Eye (tissue), 1 donor: ENCODE results near the gene CLPTM1L.
"Not testable (repeated sequence)": the region's sequence is repeated elsewhere in the genome, so short reads cannot be mapped to it uniquely, and the experiment has no call there.

ENCODE experiments used
- DNase-seq: peaks from one replicate; pipeline ENCODE4 v3.0.0-alpha.2; 2015

Gene CLPTM1L

DNA sequence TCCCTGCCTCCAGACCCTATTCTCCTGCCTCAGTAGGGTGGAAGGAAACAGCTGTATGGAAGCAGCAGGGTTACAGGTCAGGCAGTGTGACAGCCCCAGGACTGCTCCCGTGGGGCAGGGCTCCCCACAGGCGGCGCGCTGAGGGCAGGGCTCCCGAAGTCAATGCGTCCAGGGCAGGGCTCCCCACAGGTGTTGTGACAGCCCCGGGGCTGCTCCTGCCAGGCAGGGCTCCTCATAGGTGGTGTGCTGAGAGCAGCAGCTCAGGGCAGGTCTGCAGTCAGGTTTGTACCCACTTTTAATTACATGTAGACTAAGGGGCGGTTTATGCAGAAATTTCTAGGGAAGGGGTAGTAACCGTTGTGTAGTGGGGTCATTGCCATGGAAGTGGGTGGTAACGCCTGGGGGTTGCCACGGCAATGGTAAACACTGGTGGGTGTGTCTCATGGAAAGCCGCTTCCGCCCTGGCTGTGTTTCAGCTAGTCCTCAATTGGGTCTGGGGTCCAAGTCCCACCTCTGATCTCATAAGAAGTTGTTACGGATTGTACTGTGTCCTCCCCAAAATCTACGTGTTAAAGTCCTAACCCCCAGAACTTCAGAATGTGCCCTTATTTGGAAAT is 33.4 kb downstream of the CLPTM1L start:
- DNase-seq = no peak

DNA sequence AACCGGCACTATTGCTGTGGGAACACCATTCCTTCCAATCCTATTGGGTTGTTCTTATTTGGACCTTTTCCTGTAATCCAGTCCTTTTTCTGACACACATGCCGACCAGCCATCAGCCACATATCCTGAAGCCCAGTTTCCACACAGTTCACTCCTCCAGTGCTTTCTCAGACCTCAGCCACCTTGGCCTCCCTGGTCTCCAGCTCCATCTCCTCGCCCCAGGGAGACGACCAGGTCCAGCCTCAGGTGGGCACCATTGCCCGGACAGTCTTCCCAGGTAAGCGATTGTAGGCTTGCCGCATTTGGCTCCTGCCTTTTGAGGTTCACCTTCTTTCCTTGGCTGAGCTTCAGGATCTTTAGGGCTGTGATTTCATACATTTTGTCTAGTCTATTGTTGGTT is 34.8 kb downstream of the CLPTM1L start:
- DNase-seq = no peak

DNA sequence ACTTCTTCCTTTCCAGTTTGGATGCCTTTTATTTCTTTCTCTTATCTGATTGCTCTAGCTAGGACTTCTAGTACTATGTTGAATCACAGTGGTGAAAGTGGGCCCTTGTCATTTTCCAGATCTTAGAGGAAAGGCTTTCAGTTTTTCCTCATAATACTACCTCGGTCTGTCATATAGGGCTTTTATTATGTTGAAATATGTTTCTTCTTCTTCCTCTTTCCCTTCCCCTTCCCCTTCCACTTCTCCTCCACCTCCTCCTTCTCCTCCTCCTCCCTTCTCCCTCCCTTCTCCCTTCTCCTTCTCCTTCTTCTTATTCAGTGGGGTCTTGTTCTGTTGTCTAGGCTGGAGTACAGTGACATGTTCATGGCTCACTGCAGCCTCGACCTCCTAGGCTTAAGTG is 40.9 kb downstream of the CLPTM1L start:
- no peak for DNase-seq

DNA sequence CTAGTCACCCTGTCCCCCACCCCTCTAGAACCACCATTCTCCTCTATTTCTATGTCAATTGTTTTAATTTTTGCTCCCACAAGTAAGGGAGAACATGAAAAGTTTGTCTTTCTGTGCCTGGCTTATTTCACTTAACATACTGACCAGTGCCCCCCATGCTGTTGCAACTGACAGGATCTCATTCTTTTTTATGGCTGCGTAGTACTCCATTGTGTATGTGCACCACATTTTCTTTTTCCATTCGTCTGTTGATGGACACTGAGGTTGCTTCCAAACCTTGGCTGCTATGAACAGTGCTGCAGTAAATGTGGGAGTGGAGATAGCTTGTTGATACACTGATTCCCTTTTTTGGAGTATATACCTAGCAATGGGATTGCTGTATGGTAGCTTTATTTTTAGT is 42.6 kb downstream of the CLPTM1L start:
- DNase-seq = no peak

DNA sequence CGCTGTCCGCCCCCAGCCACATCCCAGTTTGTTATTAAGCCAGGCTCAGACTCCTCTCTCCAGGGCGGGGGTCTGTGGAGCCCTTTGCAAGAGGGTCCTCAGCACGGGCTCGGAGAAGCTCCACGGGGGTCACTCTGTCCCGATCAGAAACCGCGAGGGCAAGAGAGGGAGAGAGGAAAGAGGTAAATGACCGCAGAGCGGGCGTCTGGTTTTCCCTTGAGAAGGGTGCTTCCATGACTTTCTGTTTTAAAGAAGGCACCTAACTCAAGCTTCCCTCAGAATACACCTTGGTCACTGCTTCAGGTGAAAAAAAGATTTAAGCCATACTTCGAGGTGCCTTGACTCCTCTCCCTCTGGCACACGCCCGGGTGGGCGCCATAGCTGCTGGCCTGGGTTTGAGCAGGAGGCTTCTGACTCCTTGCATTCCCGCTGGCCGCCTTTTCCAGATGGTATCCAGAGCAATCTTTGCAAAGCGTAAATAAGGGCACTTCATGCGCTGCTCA is 44.3 kb downstream of the CLPTM1L start:
- no peak for DNase-seq

DNA sequence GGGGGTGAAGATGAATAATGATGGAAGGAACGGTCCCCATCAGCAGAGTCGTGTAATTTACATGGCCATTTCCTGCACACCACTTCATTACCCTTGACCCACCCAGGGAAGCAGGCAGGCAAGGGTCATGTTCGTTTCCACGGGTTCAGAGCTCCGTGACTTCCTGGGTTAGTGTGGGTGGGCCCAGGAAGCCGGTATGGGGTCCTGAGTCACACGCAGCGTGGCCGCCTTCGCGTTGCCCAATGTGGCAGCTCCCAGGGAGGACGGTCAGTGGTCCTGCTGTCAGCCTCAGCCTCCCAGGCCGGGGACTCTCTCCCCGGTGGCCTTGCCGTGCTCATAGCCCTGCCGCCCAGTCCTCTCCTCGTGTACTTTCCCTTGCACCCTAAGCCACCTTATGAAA is 44.9 kb downstream of the CLPTM1L start:
- no peak for DNase-seq

DNA sequence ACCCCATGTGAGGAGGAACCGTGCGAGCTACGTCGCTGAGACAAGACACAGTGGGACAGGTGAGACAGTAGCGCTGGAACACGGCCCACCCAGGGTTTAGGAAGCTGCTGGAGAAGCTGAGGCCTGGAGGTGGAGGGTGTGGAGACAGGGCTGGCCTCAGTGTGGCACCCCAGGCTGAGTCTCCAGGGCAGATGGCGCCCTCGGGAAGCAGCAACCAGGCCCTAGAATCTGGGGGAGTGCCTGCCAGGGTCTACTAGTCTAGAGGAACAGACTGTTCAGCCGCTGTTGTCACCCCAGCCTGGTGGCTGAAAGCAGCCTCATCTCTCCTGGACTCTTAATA is 45.4 kb downstream of the CLPTM1L start:
- no peak for DNase-seq

DNA sequence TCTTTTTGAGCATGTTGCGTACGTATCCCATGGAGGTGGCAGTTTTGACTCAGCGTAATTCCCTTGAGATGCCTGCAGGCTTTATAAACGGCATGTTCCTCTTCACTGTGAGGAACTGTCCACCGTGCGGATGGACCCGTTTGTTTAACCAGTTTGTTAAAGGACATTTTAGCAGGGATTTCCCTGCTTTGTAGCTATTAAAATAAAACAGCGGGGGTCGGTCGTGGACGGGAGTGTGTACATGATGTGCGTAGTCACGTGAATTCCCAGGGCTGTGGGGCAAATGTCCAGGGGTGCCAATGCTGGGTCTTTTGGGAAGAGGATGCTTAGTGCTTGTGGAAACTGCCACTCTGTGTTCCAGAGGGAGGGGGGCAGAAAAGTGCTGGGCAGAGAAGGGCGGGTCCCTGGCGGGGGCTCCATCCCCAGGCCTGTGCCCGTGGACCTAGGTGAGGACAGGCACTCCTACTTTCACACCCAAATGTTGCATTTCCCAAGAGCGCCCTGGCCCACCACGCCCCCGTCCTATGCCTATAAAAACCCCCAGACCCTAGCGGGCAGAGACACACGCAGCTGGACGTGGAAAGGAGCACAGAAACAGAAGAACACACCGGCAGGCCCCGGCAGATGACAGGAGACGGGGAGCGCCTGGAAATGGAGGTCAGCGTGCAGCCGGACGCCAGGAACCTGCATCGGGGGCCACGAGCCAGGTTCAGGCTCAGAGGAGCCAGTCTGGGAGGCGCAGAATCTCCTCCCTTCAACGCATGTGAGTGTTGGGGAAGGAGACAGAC is 46.0 kb downstream of the CLPTM1L start:
- DNase-seq = no peak

DNA sequence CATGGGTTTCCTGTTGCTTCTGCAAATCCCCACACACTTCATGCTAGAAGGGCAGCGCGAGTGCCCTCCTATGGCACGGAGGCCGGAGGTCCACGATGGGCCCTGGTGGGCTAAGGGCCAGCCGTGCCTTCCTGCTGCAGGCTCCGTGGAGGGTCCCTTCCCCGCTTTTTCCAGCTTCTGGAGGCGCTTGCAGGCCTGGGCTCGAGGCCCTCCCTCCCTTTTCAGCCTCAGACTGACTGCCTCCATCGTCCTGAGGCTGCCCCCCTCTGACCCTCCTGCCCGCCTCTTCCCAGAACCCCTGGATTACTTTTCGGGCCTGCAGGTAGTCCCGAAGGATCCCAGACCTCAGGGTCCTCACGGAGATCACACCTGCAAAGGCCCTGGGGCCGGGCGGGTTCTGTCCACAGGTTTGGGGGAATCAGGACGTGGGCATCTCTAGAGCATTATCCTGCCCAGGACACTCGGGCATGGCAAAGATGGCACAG is 46.8 kb downstream of the CLPTM1L start:
- DNase-seq = no peak

DNA sequence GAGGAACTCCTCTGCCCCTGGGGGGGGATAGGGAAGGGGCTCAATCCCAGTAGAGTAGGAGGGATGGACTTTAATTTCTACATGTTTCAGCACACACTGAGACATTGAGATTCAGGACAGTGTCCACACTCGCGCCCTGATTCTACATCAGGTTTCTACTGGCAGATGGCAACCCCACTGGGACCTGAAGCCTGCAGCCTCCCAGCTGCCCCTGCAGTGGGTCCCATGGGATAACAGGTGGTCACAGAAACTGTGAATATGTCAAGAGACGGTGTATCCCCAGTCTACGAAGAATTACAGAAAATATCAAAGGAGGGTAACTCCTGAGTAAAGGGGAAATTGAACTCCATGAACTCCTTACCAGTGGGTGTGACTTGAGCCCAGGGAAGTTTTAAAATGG is 47.7 kb downstream of the CLPTM1L start:
- no peak for DNase-seq

DNA sequence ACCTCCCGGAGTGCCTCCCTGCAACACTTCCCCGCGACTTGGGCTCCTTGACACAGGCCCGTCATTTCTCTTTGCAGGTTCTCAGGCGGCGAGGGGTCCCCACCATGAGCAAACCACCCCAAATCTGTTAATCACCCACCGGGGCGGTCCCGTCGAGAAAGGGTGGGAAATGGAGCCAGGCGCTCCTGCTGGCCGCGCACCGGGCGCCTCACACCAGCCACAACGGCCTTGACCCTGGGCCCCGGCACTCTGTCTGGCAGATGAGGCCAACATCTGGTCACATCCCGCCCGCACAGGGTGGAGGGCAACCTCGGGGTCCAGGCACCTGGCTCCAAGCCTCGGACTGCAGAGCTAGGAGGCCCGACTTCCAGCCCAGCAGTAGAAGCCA is 49.3 kb downstream of the CLPTM1L start:
- DNase-seq = no peak

DNA sequence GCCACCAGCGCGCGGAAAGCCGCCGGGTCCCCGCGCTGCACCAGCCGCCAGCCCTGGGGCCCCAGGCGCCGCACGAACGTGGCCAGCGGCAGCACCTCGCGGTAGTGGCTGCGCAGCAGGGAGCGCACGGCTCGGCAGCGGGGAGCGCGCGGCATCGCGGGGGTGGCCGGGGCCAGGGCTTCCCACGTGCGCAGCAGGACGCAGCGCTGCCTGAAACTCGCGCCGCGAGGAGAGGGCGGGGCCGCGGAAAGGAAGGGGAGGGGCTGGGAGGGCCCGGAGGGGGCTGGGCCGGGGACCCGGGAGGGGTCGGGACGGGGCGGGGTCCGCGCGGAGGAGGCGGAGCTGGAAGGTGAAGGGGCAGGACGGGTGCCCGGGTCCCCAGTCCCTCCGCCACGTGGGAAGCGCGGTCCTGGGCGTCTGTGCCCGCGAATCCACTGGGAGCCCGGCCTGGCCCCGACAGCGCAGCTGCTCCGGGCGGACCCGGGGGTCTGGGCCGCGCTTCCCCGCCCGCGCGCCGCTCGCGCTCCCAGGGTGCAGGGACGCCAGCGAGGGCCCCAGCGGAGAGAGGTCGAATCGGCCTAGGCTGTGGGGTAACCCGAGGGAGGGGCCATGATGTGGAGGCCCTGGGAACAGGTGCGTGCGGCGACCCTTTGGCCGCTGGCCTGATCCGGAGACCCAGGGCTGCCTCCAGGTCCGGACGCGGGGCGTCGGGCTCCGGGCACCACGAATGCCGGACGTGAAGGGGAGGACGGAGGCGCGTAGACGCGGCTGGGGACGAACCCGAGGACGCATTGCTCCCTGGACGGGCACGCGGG is 49.9 kb downstream of the CLPTM1L start, which contains the start of gene TERT:
TERT (minus strand) TSS at position 234 of the 815 bp plus-strand sequence; CDS start at position 155, 79 bp downstream.
- peak; percentile 53 for DNase-seq

DNA sequence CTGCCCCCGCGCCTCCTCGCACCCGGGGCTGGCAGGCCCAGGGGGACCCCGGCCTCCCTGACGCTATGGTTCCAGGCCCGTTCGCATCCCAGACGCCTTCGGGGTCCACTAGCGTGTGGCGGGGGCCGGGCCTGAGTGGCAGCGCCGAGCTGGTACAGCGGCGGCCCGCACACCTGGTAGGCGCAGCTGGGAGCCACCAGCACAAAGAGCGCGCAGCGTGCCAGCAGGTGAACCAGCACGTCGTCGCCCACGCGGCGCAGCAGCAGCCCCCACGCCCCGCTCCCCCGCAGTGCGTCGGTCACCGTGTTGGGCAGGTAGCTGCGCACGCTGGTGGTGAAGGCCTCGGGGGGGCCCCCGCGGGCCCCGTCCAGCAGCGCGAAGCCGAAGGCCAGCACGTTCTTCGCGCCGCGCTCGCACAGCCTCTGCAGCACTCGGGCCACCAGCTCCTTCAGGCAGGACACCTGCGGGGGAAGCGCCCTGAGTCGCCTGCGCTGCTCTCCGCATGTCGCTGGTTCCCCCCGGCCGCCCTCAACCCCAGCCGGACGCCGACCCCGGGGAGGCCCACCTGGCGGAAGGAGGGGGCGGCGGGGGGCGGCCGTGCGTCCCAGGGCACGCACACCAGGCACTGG is 50.6 kb downstream of the CLPTM1L start:
- peak; percentile 32 for DNase-seq

DNA sequence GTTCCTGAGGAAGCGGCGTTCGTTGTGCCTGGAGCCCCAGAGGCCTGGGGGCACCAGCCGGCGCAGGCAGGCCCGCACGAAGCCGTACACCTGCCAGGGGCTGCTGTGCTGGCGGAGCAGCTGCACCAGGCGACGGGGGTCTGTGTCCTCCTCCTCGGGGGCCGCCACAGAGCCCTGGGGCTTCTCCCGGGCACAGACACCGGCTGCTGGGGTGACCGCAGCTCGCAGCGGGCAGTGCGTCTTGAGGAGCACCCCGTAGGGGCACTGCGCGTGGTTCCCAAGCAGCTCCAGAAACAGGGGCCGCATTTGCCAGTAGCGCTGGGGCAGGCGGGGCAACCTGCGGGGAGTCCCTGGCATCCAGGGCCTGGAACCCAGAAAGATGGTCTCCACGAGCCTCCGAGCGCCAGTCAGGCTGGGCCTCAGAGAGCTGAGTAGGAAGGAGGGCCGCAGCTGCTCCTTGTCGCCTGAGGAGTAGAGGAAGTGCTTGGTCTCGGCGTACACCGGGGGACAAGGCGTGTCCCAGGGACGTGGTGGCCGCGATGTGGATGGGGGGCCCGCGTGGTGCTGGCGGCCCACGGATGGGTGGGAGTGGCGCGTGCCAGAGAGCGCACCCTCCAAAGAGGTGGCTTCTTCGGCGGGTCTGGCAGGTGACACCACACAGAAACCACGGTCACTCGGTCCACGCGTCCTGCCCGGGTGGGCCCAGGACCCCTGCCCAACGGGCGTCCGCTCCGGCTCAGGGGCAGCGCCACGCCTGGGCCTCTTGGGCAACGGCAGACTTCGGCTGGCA is 51.3 kb downstream of the CLPTM1L start:
- DNase-seq = no peak

DNA sequence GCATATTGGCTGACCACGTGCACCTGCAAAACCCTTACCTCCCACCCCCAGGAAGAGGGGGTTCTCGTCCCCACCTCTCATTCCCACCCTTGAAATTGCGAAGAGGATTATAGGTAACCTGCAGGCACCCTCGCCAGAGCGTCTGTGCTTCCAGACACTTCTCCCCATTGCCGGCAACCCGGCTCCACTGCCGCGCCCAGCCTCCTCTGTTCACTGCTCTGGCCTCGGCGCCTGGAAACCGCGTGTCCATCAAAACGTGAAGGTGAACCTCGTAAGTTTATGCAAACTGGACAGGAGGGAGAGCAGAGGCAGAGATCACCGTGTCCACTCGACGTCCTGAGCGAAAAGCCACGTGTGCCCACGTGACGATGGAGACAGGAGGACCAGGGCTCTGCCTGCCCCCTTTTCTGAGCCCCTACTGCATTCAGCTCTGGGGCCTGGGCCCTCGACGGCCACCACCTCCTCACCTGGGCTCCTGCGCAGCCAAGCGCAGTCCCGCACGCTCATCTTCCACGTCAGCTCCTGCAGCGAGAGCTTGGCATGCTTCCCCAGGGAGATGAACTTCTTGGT is 52.0 kb downstream of the CLPTM1L start:
- no peak for DNase-seq

DNA sequence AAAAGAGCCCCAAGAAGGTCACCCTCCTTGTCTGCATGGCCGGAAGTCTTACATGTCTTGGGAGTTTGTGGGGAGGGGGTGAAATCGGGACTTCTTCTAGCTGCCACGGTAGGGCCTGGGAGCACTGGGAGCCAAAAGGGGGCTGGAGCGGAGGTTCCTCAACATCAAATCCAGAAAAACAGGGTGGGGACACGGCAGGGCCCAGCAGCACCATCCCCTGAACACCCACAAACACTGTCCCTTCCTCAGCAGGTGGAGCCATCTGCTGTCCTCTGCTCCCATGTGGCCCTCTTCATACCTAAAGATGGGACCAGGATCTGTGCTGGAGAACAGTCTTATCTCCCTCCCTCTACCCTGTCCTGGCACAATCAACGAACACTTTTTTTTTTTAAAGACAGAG is 52.8 kb downstream of the CLPTM1L start:
- DNase-seq = no peak

DNA sequence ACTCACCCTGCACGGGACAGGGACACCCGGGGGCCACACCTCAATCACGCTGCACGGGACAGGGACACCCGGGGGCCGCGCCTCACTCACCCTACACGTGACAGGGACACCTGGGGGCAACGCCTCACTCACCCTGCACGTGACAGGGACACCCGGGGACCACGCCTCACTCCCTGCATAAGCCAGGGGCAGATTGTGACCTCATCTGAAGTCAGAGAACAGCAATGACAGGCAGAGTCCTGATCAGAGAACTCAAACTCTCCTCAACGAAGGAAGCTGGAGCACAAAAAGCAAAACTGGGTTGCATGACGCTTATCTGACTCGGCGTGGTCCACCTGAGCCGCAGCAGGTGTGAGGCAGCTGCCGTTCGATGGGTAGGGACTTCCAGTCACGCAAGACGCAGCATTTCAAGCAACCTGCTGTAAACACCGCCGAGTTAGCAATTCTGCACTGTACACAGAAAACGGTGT is 53.3 kb downstream of the CLPTM1L start:
- no peak for DNase-seq

DNA sequence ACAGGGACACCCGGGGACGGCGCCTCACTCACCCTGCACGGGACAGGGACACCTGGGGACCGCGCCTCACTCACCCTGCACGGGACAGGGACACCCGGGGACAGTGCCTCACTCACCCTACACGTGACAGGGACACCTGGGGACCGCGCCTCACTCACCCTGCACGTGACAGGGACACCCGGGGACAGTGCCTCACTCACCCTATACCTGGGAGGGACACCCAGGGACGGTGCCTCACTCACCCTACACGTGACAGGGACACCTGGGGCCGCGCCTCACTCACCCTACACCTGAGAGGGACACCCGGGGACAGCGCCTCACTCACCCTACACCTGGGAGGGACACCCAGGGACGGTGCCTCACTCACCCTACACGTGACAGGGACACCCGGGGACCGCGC is 53.9 kb downstream of the CLPTM1L start:
- not testable (repeated sequence) for DNase-seq

DNA sequence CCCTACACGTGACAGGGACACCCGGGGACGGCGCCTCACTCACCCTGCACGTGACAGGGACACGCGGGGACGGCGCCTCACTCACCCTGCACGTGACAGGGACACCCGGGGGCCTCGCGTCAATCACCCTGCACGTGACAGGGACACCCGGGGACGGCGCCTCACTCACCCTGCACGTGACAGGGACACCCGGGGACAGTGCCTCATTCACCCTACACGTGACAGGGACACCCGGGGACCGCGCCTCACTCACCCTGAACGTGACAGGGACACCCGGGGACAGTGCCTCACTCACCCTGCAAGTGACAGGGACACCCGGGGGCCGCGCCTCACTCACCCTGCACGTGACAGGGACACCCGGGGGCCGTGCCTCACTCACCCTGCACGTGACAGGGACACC is 55.3 kb downstream of the CLPTM1L start:
- not testable (repeated sequence) for DNase-seq

DNA sequence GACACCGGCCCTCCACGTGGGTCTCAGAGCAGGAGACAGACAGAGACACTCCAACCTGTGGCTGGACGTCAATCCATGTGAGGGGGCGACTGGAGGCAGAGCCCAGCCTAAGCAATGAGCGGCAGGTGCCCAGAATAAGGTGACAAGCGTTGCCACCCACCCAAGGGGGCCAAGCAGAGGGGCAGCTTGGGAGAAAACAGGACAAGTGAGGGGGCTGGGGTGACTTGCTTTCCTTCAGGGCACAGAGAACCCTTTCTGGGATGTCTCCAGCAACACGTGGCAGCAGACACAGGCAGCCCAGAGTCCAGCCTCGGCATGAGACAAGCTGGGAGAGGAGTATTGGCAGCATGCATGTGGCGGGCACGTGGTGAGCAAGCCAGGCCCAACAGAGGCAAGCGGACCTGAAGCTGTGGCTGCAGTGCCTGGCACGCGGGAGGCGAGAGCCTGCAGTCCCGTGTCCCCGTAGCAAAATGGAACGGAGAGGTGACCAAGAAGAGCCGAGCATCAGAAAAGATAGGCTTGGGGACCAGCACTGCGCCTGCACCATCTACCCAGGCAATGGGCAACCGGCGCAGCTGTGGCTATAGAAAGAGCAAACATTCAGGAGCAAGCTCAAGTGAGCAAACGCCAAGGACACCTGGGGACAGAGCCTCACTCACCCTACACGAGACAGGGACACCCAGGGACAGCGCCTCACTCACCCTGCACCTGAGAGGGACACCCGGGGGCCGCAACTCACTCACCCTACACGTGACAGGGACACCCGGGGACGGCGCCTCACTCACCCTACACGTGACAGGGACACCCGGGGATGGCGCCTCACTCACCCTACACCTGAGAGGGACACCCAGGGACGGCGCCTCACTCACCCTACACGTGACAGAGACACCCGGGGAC is 56.2 kb downstream of the CLPTM1L start:
- no peak for DNase-seq

DNA sequence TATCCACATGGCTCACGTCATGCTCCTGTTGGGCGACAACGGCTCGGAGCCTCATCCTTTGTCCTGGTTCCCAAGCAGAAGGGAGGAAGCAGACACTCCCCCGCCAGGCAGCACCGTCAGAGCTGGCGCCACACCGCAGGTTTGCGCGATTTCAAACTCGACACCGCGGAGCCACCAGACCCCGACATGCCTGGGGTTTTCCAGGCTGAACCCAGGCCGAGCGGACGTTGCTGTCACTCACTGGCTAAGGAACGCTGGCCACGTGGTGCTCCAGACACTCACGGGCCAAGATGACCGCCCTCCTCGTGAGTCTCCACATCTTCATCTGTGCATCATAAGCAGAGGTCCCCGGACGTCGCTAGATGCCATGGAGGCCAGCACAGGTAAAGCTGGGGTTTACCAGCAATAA is 59.0 kb downstream of the CLPTM1L start:
- DNase-seq = no peak
